GM19328 (cell line): ENCODE data around the gene ZNF786.
"Not testable (repeated sequence)": the region's sequence is repeated elsewhere in the genome, so short reads cannot be mapped to it uniquely, and the experiment has no call there.

Experiments used
- ATAC-seq: cut with Tn5 transposase; IDR thresholded peaks from one replicate; pipeline ENCODE4 v1.9.1; 2021; ENCODE audit warnings: mild to moderate bottlenecking, moderate library complexity; ENCODE audit not compliant: unreplicated experiment

The ZNF786 gene

DNA sequence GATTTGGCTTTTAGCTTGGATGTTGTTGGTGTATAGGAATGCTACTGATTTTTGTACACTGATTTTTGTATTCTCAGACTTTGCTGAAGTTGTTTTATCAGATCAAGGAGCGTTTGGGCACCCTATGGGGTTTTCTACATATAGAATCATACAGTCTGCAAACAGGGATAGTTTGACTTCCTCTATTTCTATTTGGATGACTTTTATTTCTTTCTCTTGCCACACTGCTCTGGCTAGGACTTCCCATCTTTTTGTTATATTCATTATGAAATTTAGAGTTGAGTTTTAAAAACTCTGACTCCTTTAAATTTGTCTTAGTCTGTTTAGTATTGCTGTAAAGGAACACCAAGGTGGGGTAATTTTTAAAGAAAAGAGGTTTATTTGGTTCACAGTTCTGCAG, 4.7 kb downstream of the ZNF786 start:
- no peak for ATAC-seq

DNA sequence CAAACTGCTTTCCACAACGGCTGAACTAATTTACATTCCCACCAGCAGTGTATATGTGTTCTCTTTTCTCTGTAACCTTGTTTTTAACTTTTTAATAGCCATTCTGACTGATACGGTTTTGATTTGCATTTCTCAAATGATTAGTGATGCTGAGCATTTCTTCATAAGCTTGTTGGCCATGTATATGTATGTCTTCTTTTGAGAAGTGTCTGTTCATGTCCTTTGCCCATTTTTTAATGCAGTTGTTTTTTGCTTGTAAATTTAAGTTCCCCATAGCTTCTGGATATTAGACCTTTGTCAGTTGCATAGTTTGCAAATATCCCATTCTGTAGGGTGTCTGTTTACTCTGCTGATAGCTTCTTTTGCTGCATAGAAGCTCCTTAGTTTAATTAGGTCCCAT, 6.1 kb downstream of the ZNF786 start:
- no peak for ATAC-seq

DNA sequence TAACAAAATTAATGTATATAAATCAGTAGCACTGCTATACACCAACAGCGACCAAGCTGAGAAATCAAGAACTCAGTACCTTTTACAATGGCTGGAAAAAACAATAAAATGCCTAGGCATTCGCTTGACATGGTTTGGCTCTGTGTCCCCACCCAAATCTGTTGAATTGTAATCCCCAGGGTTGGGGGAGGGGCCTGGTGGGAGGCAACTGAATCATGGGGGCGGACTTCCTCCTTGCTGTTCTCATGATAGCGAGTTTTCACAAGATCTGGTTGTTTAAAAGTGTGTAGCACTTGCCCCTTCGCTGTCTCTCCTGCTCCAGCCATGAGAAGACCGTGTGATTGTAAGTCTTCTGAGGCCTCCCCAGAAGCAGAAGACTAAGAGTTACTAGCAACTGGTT, 8.6 kb downstream of the ZNF786 start:
- no peak for ATAC-seq

DNA sequence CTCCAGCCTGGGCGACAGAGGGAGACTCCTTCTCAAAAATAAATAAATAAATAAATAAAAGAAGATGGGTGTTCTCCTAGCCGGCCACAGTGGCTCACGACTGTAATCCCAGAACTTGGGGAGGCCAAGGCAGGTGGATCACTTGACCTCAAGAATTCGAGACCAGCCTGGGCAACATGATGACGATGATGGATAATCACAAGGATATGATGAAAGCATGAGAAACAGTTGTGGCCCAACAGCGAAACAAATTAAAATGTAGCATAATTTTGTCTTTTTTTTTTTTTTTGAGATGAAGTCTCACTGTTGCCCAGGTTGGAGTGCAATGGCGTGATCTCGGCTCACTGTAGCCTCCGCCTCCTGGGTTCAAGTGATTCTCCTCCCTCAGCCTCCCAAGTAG, 12.9 kb downstream of the ZNF786 start:
- no peak for ATAC-seq

DNA sequence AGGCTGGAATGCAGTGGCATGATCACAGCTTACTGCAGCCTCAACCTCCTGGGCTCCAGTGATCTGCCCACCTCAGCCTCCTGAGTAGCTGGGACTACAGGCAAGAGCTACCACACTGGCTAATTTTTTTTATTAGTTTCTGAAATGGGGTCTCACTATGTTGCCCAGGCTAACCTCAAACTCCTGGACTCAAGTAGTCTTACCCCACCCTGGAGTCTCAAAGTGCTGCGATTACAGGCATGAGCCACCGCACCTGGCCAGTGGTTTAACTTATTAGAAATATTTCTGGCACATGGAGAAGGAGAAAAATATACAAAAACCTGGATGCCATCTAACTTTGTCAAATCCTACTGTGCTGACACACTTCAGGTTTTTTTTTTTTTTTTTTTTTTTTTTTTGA, 15.2 kb downstream of the ZNF786 start:
- ATAC-seq, result no peak

DNA sequence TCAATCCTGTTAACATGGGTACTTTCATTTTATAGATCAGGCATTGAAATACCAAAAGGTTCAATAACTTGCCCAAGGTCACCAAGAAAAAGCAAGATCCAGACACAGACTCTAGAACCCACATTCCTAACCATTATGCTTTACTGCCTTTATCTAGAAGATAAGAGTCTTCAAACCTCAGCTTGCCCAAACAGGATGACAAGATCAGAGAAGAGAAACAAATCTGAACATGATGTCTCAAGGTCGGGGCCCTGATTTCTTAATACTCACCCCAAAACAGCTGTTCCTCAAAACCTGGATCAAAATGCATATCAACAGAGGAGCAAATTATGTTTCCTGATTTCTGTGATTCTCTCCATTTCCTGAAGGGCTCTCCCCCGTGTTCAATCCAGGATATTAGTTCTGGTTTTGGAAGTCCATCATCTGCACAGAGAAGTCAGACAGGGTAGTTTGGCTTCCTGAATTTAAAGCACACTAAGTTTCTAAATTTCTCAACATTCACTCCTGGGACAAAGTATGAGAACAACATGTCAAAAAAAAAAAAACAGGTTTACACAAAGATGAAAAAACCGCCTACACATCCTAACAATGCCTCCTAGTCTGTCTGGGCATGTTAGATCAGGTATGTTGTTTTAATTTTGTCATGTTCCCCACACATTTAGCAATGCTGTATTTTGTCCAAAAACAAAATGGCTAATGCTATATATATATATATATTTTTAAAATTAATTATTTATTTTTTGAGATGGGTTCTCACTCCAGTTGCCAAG, 16.2 kb downstream of the ZNF786 start:
- ATAC-seq, result no peak

DNA sequence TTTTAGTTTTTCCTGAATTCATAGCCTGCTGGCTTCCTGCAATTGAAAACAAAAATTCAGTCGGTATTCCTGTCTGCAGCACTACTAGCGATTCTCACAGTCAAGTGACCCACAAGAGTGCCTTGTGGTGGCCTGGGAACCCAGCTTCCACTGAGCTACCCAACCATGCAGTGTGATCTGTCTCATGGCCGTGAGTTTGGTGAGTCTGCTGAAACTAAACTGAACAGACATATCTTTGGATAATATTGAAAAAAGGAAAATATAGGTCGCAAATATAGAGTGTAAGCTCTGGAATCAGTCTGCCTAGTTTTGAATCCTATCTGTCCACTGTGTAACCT, 18.1 kb downstream of the ZNF786 start:
- no peak for ATAC-seq

DNA sequence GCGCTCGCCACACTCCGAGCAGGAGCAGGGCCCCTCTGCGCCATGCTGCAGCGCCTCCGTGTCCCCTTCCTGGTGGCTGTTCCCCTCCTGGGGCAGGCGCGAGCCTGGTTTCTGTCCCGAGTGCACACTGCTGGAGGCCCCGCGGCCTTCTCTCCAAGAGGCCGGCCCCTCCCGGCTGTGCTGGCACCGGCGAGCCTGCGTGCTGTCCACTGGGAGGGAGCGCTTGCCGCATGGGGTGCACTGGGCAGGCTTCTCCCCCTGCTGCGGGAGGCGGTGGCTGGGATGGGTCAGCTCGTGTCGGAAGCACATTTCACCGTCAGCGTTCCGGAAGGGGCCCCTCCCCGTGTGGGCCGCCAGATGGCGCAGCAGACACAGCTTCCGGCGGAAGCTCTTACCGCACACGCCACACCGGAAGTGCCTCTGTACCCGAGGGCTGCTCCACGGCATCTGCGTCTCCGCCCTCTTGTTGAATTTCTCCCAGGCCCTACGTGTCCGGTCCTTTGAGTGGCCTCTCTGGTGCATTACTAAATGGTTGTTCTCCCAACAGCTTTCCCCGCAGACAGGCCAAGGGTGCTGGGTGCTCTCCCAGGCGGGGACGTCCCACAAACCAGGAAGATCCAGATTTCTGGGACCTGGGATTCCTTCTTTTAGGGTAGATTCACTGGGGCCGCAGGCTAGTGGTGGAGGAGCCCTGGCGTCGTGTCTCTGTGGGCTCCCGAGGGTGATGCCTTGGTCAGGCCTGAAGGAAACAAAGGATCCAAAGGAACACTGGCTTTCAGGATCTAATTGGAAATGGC, 18.7 kb downstream of the ZNF786 start:
- no peak for ATAC-seq

DNA sequence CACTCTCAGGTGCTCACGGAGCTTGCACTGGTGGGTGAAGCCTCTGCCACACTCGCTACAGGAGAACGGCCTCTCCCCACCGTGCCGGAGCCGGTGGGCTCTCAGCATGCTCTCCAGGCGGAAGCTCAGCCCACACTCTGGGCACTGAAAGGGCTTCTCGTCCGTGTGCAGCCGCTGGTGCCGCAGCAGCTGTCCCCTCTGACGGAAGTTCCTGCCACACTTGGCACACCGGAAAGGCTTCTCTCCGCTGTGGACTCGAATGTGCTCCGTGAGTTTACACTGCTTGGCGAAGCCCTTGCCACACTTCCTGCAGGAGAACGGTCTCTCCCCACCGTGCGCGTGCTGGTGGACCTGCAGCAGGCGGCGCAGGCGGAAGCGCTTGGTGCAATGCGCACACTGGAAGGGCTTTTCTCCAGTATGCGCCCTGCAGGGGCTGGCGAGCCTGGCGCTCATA, 19.3 kb downstream of the ZNF786 start:
- no peak for ATAC-seq

DNA sequence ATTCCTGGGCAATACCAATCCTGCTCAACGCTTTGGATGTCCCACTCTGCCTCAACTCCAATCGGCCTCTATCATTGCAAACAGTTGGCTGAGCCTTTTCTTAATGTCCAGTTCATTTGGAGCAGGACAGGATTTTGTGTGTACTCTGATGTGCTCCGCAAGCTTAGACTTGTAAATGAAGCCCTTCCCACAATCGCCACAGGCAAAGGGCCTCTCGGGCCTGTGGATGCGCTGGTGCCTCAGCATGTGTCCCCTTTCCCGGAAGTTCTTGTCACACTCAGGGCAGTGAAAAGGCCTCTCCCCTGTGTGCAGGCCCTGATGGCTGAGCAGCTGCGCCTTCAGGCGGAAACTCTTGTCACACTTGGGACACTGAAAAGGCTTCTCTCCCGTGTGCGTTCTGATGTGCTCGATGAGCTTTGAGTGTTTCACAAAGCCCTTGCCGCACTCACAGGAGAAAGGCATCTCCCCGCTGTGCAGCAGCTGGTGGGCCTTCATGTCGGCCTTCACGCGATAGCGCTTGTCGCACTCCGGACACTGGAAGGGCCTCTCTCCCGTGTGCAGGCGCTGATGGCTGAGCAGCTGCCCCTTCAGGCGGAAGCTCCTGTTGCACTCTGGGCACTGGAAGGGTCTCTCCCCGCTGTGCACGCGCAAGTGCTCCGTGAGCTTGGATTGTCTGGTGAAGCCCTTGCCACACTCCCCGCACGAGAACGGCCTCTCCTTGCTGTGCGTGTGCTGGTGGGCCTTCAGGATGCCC, 20.0 kb downstream of the ZNF786 start:
- no peak for ATAC-seq

DNA sequence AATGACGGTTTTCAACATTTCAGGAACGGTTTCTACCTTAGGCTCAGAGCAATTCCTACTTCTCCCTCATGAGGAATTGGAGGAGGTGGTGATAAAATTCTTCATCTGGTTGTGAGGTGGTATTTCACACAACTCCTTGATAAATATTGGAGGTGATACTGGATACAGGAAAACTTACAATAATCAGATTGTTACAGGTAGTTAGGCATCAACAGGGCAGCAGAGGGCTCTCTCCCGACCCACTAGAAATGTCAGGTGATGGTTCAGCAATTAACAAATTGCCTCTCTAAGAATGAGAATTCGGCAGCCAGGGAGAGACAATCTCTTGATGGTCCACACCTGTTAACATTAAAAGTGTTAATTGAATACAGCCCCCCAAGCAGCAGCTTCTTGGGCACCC, 22.6 kb downstream of the ZNF786 start:
- no peak for ATAC-seq

DNA sequence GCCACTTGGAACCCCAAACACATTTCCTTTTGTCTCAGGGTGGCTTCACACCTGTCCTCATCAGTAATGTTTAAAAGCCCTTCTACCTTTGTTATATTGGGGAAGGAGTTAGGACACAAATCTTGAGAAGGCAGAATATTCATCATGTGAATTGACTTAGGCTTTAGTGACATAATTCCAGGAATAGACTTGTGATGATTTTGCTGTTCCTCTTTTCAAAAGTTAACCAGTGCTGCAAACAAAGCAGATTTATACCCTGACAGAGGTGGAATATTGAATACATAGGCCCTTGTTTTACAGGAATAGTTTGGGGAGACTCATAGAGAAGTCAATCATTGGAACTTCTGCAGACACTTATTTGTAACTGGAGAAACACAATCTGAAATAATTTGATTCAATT, 27.0 kb downstream of the ZNF786 start:
- no peak for ATAC-seq

DNA sequence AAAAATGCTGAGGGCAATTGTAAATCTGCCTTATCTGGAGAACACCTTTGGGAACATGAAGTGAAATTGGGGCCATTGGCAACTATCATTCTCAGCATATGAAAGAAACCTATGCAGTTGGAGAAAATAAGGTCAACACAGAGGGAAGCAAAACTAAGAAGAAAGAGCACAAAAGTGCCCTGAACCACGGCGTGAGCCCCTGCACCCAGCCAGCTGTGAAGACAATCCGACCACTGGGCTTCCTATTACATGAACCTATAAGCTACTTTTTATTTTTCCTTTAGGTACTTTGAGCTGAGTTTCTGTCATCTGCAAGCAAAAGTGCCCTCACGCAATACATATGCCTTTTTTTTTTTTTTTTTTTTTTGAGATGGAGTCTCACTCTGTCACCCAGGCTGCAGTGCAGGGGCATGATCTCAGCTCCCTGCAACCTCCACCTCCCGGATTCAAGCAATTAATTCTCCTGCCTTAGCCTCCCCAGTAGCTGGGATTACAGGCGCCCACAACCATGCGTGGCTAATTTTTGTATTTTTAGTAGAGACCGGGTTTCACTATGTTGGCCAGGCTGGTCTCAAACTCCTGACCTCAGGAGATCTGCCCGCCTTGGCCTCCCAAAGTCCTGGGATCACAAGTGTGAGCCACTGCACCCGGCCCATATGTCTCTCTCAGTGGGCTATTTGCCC, 28.2 kb downstream of the ZNF786 start:
- not testable (repeated sequence) for ATAC-seq

DNA sequence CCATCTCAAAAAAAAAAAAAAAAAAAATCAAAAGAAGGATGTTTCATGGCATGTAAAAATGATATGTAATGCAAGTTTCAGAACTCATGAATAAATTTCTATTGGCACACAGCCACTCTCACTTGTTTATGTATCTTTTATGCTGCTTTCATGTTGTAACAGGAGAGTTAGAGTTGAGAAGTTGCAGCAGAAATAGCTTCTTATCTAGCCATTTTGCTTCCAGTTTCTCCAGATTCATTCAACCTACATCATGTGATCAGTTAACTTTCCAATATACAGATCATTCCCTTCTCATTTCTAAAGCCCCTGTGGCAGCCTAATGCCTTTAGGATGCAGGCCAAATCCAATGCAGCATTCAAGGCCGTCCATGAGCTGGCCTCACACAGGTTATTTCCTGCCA, 30.4 kb downstream of the ZNF786 start:
- ATAC-seq, result no peak

DNA sequence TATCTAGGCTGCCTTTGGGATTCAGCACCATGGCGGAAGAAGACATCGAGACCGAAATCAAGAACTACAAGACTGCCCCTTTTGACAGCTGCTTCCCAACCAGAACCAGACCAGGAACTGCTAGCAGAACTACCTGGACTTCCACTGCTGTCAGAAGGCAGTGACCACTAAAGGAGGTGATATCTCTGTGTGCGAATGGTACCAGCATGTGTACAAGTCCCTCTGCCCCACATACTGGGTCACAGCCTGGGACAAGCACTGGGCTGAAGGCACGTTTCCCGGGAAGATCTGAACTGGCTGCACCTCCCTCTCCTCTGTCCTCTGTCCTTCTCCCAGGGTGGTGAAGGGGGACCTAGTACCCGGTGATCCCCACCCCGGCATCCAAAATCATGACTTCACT, 36.6 kb downstream of the ZNF786 start:
- no peak for ATAC-seq

DNA sequence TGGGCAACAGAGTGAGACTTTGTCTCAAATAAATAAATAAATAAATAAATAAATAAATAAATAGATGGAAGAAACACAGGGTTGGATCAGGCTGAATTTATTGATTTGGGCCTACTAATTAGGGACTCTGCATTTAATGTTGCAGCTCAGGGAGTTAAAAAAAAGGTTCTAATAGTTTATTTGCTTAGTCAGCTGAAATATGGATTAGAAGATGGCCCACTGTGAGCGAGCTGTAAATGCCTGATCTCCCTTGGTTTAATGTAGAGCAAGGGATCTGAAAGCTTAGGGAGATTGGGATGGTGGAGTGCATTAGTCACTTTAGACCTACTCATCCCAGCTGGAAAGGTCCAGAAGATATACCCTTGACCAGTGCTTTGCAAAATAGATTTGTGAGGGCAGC, 37.1 kb downstream of the ZNF786 start:
- no peak for ATAC-seq

DNA sequence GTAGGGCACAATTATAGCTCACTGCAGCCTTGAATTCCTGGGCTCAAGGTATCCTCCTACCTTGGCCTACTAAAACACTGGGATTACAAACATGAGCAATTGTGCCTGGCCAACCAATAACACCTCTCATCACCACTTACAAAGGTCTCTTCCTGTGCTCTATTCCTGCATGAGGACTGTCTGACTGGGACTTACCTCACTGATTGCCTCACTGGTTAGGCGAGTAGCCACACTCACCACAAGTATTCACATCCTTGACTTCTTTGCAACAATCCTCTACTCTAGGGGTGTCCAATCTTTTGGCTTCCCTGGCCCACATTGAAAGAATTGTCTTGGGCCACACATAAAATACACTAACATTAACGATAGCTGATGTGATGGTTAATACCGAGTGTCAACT, 39.6 kb downstream of the ZNF786 start:
- no peak for ATAC-seq

DNA sequence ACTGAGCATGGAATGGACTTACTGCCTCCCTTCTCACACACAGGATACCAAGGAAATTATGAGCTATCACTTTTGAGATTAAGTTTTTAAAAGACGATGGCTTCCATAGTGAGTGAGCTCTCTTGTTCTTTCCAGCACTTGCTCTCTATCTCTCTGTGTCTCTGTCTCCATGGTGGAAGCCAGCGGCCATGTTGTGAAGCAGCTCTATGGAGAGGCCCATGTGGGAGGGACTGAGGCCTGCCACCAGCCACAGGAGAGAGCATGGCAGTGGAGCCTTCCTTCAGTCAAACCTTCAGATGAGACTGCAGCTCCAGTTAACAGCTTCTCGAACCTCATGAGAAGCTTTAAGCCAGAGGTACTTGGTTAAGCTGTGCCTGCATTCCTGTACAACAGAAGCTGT, 41.7 kb downstream of the ZNF786 start:
- ATAC-seq, result no peak

DNA sequence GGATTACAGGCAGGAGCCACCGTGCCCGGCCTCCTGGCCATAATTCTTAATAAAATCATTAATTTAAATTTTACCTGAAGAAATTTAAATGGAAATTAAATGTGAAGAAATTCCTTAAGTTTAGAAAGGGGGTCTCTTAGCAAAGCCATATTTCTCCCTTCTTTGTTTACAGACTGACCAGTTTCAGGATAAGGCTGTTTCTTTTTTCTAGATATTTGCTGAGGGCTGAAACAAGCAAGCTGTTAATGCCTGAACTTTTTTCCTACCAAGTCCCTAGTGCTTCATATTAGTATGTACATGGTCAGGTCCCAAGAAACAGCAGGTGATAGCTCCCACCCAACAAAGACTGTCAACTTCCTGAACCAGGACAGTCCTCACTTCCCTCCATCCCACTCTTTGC, 44.1 kb downstream of the ZNF786 start:
- ATAC-seq, result no peak

DNA sequence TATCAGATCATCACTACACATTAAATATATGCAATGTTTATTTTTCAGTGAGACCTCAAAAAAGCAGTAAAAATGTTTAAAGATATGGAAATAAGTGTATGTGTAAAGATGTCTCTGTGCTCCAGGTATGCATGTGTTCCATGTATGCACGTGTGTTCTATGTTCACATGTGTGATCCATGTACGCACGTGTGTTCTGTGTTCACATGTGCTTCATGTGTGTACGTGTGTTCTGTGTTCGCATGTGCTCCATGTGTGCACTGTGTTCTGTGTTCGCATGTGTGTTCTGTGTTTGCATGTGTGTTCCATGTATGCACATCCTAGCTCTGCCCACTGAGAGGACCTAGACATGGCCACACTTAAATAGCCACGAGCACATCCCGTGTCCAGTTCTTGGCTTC, 46.6 kb downstream of the ZNF786 start:
- ATAC-seq, result no peak

DNA sequence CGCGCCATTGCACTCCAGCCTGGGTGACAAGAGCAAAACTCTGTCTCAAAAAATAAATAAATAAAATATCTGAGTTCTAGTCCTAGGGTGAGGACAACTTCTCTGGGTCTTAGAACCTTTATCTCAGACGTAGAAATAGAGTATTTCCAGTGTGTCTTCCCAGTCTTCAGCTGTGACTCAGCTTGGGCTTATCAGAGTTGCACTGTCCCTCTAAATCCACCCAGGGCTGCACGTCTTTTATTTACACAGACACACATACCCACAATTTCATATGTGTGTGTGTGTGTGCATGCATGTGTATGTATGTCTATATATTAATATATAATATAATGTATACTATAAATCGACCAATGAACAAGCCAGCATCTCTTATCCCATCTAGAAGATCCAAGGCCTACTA, 49.2 kb downstream of the ZNF786 start:
- ATAC-seq, result no peak
